Measurements from ENCODE around the gene PALLD. TPM values are rescaled to one million over a fixed set of nuclear protein-coding genes. Genes with fewer than 3 reads are reported as not detected.

The PALLD gene
- total RNA-seq, 2 donors from 2014 or later: 2.8 to 30.1 TPM

- Mint-ChIP-seq H3K9me3 (no peaks in the 10 kb centered on the region), H3K27ac (no peak overlapping the region), H3K36me3 (no peaks in the 10 kb centered on the region)
- DNase-seq (ENCODE audit: low spot score in 2 of 2): no peak
- ATAC-seq: no peak
Measured at GRCh38 chr4:168537086-168537485, 40.2 kb downstream of the PALLD start.

DNA sequence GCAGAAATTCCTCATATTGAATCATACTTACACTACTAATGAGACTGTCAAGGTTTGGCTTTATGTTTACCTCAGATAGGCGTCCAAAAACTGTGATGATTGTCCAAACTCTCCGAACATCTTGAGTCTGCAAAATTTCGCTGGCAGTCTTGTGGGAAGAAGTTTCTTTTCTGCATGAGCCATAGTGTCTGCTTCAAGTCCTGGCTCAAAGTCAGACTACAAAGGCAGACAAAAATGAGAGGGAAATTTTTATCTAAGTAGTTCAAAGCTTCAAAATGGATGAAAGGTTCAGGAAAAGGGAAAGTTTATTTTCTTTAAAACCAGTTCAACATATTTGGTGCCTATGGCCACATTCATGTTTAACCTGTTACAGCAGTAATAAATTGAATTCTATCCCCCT is 40.7 kb downstream of the PALLD start:
- Mint-ChIP-seq H3K9me3 (no peaks in the 10 kb centered on the region), H3K36me3 (no peaks in the 10 kb centered on the region), H3K27ac (no peak overlapping the region)
- no peak for ATAC-seq
- no peak for DNase-seq (ENCODE audit: low spot score in 2 of 2)

- H3K27ac Mint-ChIP-seq: no peak overlapping the region
- H3K9me3 Mint-ChIP-seq: no peaks in the 10 kb centered on the region
- DNase-seq (ENCODE audit: low spot score in 2 of 2) (no peak), ATAC-seq (no peak)
- no peaks in the 10 kb centered on the region for H3K36me3 Mint-ChIP-seq
Measured at GRCh38 chr4:168538632-168539031, 41.8 kb downstream of the PALLD start.

DNA sequence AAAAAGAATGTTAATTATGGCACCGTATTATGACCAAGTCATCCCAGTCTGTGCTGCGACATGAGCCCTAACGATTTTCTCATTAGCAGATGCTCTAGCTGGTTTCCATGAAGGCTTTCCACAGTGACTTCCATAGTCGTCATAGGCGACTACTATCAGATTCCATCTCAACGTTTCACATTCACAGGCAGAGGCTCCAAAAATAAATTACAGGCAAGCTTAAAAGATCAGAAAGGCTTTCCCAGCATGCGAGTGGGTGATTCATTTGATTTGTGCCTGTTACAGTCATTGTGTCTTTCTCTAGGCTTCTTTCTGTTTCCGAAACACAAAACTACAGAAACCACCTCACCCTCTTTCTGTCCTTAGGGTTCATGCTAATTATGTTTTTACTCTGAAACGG is 43.2 kb downstream of the PALLD start:
- DNase-seq (ENCODE audit: low spot score in 2 of 2) (peak in 1 of 2 donors; percentile 16), ATAC-seq (peak; percentile 46 to 96)
- no peaks in the 10 kb centered on the region for H3K36me3 Mint-ChIP-seq
- H3K9me3 Mint-ChIP-seq: no peaks in the 10 kb centered on the region
- H3K27ac Mint-ChIP-seq: no peak overlapping the region

- no peaks in the 10 kb centered on the region for H3K36me3 Mint-ChIP-seq
- ATAC-seq (peak in 1 of 2 donors; percentile 23), DNase-seq (ENCODE audit: low spot score in 2 of 2) (no peak)
- H3K27ac Mint-ChIP-seq: no peak overlapping the region
- H3K9me3 Mint-ChIP-seq: no peaks in the 10 kb centered on the region
Measured at GRCh38 chr4:168540503-168541265, 43.8 kb downstream of the PALLD start.

DNA sequence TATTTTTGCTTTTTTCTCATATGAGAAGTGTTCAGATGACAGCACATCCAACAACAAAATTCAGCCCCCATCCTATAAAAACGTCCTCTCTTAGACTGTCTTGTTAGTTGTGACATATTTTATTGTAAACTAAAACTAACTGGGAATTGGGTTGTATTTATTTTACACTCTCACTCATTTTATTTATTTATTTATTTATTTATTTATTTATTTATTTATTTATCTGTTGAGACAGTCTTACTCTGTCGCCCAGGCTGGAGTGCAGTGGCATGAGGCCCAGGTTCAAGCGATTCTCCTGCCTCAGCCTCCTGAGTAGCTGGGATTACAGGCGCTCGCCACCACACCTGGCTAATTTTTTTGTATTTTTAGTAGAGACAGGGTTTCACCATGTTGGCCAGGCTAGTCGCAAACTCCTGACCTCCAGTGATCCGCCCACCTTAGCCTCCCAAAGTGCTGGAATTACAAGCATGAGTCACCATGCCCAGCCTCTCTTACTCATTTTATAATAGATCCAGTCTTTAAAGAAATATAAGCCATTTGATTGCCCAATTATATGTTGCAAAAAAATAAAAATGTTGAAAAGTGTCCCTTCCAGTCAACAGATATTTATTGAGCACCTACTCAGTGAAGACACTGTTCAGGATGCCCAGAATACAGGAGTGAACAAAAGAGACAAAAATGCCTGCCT is 44.6 kb downstream of the PALLD start:
- H3K36me3 Mint-ChIP-seq: no peaks in the 10 kb centered on the region

GRCh38 chr4:168549143-168549542 is 52.3 kb downstream of the PALLD start:
- no peak for DNase-seq (ENCODE audit: low spot score in 2 of 2)
- H3K36me3 Mint-ChIP-seq: no peaks in the 10 kb centered on the region
- no peak for ATAC-seq
- H3K9me3 Mint-ChIP-seq: no peaks in the 10 kb centered on the region
- no peak overlapping the region for H3K27ac Mint-ChIP-seq

More for the DNA sequence above, 44.6 kb downstream of the PALLD start:
- Mint-ChIP-seq H3K9me3 (no peaks in the 10 kb centered on the region), H3K27ac (no peak overlapping the region)
- no peak for DNase-seq (ENCODE audit: low spot score in 2 of 2)
- no peak for ATAC-seq

GRCh38 chr4:168550064-168550766 is 53.4 kb downstream of the PALLD start:
- no peak for DNase-seq (ENCODE audit: low spot score in 2 of 2)
- no peak overlapping the region for H3K27ac Mint-ChIP-seq
- ATAC-seq: peak in 1 of 2 donors; percentile 34
- no peaks in the 10 kb centered on the region for H3K9me3 Mint-ChIP-seq
- H3K36me3 Mint-ChIP-seq: no peaks in the 10 kb centered on the region

- ATAC-seq: no peak
- Mint-ChIP-seq H3K27ac (no peak overlapping the region), H3K36me3 (no peaks in the 10 kb centered on the region), H3K9me3 (no peaks in the 10 kb centered on the region)
- DNase-seq (ENCODE audit: low spot score in 2 of 2): no peak
Measured at GRCh38 chr4:168551211-168551610, 54.4 kb downstream of the PALLD start.

DNA sequence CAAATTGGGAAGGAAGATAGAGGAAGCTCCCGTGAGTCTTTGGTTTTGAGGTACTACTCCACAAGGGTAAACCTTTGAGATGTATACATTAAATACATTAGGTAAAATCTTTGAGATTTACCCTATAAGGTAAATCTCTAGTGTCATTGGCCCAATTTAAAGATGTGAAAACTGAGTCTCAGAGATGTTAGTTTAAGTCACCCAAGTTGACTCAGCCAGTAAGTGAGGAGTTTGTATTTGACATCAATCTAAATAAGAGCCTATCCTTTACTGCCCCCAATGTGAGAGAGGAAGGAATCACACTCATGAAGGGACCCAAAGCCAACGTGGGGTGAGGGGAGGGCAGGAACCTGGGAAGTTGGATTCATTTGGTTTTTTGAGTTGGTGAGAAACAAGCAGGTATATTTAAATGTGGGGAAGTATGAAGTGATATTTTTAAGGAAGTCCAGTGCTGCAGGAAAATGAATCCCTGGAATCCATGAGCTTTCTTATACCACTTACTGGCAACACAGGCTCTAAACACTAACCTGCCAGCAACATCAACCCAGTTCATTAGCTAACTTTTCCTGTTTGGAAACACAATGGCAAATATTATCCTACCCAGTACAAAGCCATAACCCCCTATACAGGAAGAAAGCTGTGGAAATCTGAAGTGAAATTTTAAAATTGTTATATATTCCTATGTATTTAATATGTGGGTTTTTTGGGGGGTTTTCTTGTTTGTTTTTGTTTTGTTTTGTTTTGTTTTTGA is 55.3 kb downstream of the PALLD start:
- ATAC-seq (peak; percentile 32 to 45), DNase-seq (ENCODE audit: low spot score in 2 of 2) (no peak)
- Mint-ChIP-seq H3K27ac (no peak overlapping the region), H3K36me3 (no peaks in the 10 kb centered on the region), H3K9me3 (no peaks in the 10 kb centered on the region)

DNA sequence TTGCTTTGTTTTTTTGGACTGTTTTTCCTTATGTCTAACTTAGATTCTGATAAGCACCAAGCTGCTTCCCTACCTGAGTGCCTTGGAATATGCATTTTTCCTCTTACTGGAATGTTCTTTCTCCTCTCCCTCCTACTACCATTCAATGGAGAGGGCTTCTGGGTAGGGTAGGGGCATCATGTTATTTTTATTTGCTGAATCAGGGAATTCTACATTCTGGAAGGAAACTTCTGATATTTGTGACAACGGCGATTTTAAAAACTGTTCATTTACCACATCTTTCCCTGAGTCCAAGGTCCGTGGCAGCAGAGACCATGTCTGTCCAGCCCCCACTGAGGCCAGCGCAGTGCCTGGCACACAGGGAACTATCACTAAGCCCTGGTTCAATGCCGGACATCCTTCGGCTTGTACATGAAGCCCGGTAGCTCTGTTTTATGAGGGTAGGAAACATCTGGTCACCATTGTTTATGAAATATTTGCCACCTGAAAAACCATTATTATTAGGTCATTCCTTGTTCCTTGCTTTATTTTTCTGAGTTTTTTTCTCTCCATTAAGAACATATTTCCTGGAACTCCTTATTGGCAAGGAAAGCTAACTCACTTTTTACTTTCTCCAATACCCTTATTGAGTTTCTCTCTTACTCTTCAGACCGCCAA is 57.0 kb downstream of the PALLD start:
- Mint-ChIP-seq H3K9me3 (no peaks in the 10 kb centered on the region), H3K36me3 (no peaks in the 10 kb centered on the region), H3K27ac (no peak overlapping the region)
- DNase-seq (ENCODE audit: low spot score in 2 of 2) (no peak), ATAC-seq (no peak)

DNA sequence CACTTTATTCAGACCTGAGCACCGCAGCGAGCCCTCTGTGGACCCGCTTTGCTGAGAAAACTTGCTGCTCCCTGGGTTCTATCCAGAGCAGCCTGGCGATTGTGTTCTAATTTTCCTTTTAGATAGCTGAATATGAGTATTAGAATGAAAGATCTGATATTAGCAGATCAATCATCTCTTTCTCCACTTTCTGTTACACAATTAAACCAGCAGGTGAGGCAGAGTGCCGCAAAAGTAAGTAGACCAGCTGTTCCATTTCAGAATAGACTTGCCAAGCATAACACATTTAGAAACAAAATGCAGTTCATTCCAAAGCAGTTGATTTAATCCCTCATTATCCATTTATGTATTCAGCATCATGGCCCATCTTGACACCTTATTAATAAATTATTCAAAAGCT is 58.6 kb downstream of the PALLD start:
- no peak overlapping the region for H3K27ac Mint-ChIP-seq
- no peaks in the 10 kb centered on the region for H3K36me3 Mint-ChIP-seq
- no peak for ATAC-seq
- no peaks in the 10 kb centered on the region for H3K9me3 Mint-ChIP-seq
- no peak for DNase-seq (ENCODE audit: low spot score in 2 of 2)

DNA sequence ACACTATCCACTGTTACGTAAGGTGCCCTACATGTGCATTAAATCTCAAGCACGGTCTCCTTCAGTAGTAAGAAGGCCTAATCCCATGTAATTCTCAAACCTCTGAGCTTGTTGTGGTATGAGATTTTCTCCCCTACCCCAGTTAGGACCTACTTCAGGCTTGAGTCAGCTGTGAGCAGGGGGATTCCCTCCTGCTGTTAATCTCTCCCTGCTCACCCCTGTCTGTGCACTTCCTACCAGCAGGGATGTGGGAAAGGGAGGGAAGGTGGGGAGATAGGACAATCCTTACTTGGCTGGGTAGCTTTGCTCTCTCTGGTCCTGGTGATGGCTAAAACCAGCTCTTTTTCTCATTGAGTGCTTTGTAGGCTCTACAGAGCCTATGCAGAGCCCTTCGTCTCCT is 60.8 kb downstream of the PALLD start:
- H3K9me3 Mint-ChIP-seq: no peaks in the 10 kb centered on the region
- no peak for DNase-seq (ENCODE audit: low spot score in 2 of 2)
- H3K27ac Mint-ChIP-seq: no peak overlapping the region
- ATAC-seq: no peak
- H3K36me3 Mint-ChIP-seq: no peaks in the 10 kb centered on the region

DNA sequence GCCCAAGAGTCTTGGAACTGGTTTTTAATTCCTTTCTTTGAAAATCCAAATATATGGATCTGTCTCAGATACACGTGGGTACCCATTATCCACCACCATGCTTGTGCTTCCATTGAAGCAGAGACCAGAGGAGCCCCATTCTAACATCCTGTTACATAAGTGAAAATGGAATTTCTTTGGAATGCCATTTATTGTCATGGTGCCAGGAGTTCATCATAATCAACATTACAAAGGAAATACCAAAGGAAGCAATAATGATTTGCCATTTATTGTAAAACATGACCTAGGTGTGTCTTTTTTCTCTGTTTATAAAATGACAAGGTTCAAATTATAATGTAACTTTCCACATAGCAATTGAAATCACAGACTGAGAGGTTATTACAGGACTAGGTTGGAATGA is 61.7 kb downstream of the PALLD start:
- H3K9me3 Mint-ChIP-seq: no peaks in the 10 kb centered on the region

DNA sequence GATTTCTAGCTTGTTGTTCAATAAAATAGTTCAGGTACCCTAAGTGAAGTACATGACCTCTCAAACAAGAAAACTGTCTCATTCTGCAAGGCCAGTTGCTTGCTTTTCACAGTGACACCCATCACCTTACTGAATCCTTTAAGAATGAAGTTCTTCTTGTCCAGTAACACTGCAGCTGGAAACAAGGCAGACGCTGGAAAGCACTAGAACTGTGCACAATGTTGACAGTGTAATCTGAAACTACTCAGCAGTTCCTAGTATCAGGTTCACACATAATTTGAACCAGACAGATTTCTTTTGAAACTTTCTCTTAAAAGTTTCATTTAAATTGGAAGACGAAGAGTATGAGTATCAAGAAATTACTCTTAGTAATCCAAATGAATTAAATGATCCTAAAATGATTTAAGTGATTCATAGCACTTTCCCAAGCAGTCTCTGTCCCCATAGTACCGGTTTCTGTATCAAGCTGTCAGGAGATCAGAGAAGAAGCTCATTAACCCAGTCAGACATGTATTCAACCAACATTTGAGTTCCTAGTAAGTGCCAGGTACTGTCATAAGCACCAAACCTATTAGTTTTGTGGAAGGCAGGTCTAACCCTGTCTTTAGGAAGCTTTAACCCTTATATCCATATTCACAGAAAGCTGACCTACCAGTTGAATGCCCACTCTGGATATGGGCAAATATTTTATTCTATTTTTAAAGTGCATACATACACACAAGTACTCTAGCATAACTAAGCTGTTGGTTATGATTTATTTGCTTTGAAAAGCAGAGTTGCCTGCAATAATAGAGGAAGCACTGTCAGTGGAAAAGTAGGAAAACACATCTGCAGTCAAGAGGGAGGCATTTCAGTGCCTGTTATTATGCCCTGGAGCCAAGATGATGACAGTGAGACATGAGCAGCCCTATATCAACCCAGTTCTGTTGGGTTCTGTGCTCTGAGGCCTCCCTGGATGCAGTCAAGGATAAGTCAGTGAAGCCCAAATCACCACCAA is 63.6 kb downstream of the PALLD start:
- no peaks in the 10 kb centered on the region for H3K9me3 Mint-ChIP-seq
- H3K27ac Mint-ChIP-seq: no peak overlapping the region
- DNase-seq (ENCODE audit: low spot score in 2 of 2) (no peak), ATAC-seq (peak in 1 of 2 donors; percentile 72)
- no peaks in the 10 kb centered on the region for H3K36me3 Mint-ChIP-seq

More for the DNA sequence above, 61.7 kb downstream of the PALLD start:
- no peak overlapping the region for H3K27ac Mint-ChIP-seq
- H3K36me3 Mint-ChIP-seq: no peaks in the 10 kb centered on the region
- no peak for DNase-seq (ENCODE audit: low spot score in 2 of 2)
- no peak for ATAC-seq
